HG03565 (cell line): Measurements from ENCODE around the gene RHBDL1.

Experiments
- ATAC-seq: cut with Tn5 transposase; IDR thresholded peaks from one replicate; pipeline ENCODE4 v1.9.1; 2021; ENCODE audit warnings: mild to moderate bottlenecking, moderate library complexity; ENCODE audit not compliant: unreplicated experiment

RHBDL1 gene

DNA sequence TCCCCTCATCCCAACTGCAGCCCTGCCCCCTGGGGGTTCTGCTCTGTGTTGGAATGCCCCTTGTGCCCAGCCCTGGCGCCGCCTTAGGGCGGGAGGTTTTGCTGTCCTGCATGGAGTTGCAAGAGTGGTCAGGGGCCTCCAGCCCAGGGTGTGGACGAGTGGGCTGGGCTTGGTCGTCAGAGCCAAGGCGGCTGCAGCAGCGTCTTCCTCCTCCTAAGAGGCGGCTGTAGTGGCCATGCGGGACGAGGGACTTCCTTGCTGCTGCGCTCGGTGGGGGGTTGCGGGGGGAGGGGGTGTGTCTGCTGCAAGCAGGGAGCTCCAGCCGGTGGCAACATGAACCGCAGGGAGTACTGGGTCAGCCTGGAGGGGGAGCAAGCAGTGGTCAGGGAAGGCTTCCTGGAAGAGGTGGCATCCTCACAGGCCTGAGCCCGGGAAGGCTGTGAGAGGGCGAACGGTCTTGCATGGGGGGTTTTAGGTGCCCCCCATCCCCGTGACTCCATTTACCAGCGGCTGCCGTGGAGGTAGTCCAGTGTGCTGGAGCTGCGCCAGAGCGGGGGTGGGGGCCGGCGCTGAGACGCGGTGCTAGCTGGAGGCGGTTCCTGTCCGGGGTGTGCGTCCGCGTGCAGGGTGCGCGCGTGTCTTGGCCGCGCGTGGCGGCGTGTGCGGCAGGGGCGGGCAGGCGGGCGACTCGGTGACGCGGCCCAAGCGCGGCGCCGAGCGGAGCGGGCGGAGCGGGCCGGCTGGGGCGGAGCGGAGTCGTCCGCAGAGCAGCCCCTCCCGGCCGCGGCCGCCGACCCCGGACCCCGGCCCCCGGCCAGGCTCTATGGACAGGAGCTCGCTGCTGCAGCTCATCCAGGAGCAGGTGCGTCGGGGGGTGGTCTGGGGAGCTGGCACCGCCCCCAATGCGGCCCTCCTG lies at the start of gene RHBDL1:
Gene RHBDL1, plus strand, starts transcription at position 704 of the 916 bp plus-strand sequence. Its CDS starts 120 bp downstream, at position 824.
- no peak for ATAC-seq

DNA sequence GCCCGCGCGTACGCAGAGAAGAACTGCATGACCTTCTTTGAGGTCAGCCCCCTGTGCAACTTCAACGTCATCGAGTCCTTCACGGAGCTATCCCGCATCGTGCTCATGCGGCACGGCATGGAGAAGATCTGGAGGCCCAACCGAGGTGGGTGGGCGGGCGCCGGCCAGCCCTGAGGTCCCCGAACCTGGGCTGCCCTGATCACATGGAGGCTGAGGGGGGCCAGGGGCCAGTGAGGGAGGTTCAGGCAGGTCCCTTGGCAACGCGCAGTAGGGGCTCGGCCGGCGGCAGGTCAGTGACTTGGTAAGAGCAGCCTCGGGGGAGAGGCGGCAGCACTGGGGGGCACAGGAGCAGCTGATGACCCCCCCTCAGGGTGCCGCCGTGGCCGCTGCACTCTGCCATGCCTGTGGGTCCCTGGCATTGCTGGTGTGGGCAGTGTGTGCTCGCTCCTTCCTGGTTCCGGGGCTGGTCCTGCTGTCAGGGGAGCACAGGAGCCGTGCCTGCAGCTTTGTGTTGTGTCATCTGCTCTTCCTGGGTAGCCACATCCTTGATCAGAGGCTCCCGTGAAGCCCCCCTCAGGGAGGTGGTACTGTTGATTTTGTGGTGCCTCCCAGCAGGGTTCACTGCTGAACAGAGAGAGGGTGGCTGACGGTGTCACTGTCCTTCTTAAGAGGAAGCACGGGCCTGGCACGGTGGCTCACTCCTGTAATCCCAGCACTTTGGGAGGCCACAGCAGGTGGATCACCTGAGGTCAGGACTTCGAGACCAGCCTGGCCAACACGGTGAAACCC lies 49.3 kb upstream of the RHBDL1 start:
- no peak for ATAC-seq

DNA sequence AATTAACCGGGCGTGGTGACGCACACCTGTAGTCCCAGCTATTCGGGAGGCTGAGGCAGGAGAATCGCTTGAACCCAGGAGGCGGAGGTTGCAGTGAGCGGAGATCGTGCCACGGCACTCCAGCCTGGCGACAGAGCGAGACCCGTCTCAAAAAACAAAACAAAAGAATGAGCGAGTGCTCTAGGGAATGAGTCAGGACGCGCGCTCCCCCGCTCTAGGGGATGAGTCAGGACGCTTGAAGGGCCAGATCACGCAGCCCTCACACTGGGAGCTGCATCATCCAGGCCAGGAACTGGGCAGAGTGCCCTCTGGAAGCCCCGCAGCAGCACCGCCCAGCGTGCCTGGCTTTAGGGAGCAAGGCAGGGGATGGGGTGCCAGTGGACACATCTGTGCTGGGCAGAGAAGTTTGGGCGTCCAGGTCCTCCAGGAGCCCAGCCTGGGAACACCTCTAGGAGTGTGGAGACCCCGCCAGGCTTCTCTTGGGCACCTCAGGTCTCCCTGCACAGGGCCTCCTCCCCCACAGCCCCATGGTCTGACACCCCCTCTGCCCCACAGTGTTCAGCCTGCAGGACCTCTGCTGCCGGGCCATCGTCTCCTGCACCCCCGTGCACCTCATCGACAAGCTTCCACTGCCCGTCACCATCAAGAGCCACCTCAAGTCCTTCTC lies 48.6 kb upstream of the RHBDL1 start:
- no peak for ATAC-seq

DNA sequence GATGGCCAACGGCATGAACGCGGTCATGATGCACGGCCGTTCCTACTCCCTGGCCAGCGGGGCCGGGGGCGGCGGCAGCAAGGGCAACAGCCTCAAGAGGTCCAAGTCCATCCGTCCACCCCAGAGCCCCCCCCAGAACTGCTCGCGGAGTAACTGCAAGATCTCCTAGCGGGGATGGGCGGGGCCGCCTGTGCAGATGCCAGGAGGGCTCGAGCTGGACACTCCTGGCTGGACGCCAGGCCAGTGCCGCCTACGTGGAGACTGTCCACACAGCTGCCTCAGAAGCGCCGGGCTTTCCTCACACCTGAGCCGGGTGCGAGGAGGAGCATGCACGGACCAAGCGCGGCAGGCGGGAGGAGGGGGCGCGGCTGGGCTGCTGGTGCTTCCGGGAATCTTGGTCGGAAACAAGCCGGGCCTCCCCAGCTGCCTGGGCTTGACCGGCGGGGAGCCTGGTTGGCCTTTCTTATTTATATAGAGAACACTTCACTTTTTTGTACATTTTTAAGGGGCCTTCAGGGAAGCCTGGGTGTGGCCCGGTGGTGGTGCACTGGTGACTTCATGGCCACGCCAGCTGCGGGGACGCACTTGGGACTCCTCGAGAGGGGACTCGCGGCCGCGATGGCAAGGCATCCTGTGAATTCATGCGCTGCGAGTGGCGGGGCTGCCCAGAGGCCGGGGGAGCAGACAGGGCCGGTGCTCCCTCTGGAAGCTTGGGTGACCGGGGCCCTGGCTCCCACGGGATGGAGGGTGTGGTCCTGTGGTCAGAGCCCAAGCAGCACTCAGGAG lies 47.8 kb upstream of the RHBDL1 start:
- ATAC-seq = no peak

DNA sequence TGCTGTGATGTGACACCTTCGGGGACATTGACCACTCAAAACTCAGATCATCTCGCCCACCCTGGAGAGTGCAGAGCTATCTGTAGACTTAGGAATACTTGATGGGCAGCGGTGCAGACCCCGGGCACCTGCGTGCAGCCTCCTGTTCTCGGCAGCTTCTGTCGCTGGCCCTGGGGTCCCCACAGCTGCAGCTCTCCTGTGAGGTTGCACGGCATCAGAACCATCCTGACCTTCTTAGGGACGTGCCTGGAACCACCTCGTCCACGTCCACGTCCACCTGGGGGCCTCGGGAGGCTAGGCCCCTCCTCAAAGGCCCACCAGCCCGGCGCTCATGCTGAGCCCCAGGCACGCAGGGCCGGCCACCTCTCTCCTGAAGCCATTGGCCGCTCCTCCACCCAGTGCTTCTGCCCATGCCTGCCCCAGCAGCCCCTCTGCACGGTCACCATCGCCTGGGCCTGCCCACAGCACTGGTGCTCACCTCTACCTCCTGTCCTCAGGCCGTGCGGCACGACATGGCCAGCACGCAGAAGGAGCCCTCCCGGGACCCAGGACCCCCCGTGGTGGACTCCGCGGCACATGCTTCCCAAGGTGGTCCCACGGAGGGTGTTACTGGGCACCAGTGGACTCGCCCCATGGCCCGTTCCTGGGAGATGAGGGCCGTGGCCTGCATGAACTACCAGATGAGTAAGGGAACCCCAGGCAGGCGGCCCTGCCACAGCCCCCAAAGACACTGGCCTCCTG lies 47.0 kb upstream of the RHBDL1 start:
- no peak for ATAC-seq

DNA sequence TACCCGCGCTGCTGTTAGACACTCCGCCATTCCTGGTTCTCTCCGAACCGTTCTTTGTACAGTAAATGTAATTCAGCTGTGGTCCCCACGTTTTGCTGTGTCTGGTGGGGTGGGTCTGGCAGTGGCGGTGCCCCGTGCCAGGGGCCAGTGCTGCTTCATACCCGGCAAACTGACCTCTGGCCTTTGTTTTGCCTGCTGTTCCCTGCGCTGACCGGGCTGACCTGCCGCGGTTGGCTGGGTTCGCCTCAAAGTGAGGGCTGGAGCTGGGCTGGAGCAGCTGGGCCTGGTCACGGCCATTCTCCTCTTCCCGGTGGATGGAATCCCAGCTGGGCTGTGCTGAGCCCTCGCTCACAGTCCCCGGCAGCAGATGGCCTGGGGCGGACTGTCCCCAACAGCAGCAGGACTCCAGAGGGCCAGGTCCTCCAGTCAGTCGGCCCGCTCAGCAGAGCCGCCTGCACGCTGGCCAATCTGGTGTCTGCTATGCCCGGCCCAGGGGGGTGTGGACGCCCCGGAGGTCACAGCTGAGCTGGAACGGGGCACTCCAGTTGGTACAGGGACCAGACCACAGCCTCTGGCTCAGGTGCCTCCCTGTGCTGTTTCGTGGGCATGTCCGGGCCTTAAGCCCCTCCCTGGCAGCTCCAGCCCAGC lies 46.2 kb upstream of the RHBDL1 start:
- ATAC-seq = no peak

DNA sequence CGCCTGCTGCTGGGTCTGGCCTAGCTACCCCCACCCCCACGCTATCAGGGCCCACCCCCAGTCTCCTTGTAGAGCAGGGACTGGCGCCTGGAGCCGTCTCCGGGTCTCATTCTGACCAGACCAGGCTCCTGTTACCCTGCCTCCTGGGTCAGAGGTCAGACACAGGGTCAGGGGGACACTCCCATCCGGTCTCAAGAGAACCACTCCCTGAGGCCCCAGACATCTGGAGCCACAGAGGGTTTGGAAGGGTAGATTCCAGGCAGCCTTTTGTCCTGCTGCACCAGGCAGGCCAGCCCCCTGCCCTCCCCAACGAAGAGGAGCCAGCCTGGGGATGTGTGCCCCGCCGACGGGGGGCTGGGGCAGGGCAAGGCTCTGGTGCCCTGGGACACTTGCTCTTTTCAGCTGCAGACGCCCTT lies 45.6 kb upstream of the RHBDL1 start:
- no peak for ATAC-seq

DNA sequence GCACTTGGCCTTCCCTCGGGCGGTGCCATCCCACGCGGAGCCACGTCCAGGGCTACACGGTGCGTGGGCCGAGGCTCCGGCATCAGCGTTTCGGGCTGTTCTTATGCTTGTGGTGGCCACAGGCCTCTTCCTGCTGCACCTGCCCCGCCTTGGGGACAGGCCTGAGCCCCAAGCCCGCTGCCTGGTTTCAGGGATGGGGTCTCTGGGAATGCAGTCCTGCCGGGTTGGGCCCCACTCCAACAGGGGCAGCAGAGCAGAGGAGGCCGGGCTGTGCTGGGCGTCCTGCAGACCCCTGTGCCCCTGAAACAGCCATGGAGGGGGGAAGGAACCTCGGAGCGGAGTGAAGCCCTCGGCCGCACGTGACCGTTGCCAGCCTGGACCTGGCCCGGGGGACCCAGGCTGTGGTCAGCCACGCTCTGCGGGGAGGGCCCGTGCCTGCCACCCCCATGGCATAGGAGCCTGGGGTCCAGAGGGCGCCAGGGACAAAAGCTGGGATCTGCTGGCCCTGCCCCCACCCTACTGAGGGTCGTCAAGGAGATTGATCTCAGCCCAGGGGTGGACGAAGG lies 45.1 kb upstream of the RHBDL1 start:
- ATAC-seq = no peak

DNA sequence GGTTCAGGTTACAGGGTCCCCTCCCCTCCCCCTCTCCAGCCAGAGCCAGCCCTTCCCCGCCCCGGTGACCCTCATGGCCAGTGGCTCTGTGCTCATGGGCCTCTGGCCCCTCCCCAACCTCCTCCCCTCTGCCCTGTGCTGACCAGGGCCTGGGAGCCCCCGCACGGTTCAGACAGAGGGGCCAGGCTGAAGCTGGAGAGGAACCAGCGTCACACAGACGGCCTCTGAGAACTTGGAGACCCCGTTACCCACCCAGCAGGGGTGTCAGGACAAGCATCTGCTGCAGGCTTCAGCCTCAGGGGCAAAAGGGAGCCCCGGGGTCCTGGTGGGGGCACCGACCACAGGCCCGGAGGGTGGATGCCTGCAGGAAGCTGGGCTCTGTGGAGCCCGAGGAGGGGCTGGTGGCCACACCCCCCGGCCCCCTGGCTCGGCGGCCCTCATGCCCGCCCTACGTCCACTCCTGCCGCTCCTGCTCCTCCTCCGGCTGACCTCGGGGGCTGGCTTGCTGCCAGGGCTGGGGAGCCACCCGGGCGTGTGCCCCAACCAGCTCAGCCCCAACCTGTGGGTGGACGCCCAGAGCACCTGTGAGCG lies 44.6 kb upstream of the RHBDL1 start, which contains the start of gene WFIKKN1:
Gene WFIKKN1, plus strand, starts transcription at position 171 of the 591 bp plus-strand sequence. Its CDS starts 269 bp downstream, at position 440.
- no peak for ATAC-seq

DNA sequence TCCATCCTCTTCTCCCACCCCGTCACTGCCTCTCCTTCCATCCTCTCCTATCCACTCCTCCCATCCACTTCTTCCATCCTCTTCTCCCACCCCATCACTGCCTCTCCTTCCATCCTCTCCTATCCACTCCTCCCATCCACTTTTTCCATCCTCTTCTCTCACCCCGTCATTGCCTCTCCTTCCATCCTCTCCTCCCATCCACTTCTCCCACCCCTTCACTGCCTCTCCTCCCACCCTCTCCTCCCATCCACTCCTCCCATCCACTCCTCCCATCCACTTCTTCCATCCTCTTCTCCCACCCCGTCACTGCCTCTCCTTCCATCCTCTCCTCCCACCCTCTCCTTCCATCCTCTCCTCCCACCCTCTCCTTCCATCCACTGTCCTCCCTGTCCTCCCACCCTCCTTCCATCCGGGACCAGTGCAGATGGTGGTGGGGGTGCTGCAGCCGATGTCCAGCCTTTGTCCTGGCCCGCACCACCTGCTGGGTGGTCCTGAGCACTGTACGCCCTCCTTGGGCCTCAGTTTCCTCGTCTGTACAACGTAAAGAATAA lies 43.6 kb upstream of the RHBDL1 start:
- ATAC-seq = no peak

DNA sequence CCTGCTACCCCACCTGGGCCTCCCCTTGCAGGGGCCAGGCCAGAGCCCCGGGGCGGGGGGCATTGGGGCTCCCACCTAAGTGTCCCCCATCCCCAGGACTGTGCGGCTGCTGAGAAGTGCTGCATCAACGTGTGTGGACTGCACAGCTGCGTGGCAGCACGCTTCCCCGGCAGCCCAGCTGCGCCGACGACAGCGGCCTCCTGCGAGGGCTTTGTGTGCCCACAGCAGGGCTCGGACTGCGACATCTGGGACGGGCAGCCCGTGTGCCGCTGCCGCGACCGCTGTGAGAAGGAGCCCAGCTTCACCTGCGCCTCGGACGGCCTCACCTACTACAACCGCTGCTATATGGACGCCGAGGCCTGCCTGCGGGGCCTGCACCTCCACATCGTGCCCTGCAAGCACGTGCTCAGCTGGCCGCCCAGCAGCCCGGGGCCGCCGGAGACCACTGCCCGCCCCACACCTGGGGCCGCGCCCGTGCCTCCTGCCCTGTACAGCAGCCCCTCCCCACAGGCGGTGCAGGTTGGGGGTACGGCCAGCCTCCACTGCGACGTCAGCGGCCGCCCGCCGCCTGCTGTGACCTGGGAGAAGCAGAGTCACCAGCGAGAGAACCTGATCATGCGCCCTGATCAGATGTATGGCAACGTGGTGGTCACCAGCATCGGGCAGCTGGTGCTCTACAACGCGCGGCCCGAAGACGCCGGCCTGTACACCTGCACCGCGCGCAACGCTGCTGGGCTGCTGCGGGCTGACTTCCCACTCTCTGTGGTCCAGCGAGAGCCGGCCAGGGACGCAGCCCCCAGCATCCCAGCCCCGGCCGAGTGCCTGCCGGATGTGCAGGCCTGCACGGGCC lies 42.8 kb upstream of the RHBDL1 start:
- ATAC-seq = no peak

DNA sequence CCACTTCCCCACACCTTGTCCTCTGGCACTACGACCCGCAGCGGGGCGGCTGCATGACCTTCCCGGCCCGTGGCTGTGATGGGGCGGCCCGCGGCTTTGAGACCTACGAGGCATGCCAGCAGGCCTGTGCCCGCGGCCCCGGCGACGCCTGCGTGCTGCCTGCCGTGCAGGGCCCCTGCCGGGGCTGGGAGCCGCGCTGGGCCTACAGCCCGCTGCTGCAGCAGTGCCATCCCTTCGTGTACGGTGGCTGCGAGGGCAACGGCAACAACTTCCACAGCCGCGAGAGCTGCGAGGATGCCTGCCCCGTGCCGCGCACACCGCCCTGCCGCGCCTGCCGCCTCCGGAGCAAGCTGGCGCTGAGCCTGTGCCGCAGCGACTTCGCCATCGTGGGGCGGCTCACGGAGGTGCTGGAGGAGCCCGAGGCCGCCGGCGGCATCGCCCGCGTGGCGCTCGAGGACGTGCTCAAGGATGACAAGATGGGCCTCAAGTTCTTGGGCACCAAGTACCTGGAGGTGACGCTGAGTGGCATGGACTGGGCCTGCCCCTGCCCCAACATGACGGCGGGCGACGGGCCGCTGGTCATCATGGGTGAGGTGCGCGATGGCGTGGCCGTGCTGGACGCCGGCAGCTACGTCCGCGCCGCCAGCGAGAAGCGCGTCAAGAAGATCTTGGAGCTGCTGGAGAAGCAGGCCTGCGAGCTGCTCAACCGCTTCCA lies 42.0 kb upstream of the RHBDL1 start:
- no peak for ATAC-seq

DNA sequence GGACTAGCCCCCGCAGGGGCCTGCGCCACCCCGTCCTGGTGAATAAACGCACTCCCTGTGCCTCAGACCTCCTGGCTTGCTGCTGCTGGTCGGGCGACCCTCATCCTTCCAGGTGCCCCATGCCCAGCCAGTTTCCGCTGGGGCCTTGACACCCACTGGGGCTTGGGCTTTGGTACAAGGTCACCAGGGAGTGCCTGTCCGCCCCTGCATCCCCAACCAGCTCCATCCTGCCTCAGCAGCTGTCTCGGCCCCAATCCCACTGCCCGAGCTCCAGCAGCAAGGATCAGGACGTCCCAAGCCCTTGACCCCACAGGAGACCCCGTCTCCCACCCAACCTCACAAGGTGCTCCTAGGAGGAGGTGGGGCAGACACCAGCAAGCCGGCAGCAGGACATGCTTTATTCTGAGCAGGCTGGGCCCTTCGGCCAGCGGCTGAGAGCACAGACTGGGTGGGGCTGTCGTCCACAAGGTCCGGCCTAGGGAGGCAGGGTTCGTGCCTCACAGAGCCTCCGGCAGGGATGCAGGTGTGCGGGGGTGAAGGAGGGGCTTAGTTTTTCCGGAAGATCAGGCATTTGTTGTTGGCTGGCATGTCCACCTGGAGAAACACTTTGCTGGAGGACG lies 41.3 kb upstream of the RHBDL1 start:
- no peak for ATAC-seq

DNA sequence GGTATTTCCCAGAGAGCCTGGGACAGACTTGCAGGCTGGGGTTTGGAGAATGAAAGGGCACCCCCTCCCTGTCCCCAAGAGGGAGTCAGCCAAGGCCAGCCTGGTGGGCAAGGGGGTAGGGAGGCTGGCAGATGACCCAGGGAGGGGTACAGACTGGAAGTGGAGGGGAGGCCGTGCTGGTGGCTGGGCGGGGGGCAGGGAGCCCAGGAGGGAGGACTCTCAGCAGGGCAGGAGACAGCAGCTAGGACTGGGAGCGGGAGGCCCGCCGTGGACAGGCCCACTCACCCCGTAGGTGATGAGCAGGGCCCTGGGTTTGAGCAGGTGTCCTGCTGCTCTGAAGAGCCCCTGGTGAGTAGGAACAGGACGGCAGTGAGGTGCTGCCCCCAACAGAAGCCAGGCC lies 40.5 kb upstream of the RHBDL1 start:
- ATAC-seq = no peak

DNA sequence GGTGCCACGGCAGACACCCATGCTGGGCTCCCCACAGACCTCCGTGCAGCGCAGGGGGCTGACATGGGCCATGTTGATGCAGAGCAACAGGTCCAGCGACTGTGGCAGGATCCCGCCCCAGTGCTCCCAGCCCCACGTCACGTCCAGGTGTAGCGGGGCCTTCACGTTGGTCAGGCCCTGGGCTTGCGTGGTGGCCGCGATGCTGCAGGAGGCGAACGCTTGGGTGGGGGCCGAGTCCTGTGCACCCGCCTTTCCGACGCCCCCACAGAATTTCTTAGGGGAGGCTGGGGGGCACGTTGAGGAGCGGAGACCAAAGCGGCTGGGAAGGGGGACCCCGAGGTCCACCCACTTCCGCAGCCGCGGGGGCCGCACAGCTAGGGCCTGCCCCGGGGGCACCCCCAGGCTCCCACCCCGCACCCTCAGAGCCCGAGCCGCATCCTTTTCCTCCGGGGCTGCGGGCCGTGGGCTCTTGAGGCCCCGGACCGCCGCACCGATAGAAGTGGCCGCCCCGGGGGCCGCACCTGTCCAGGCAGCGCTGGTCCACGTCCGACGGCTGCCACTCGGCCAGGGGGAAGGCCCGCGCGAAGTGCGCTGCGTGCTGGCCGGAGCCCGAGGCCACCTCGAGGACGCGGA lies 39.8 kb upstream of the RHBDL1 start:
- ATAC-seq = peak; percentile 1
